VCaP (cell line): ENCODE results near the gene PDE4D.
A peak's percentile ranks its signal among the peaks of the same experiment; 100 is the strongest.

Experiments
- H3K27ac ChIP-seq: fragments of 450-650 bp; 2 replicates; pipeline ENCODE4 v1.5.1; 2017
- CTCF ChIP-seq: fragments of 450-650 bp; conservative IDR thresholded peaks from 2 replicates; pipeline ENCODE4 v1.5.1; 2017; ENCODE audit warnings: mild to moderate bottlenecking, moderate library complexity

Gene PDE4D

GRCh38 chr5:59617186-59617771 is 276.2 kb downstream of the PDE4D start:
- H3K27ac ChIP-seq, result no peak overlapping the region
- TF ChIP-seq CTCF, result no peak

GRCh38 chr5:59616413-59616812 is 277.1 kb downstream of the PDE4D start:
- TF ChIP-seq CTCF, result no peak
- H3K27ac ChIP-seq, result no peak overlapping the region

- TF ChIP-seq CTCF, result no peak
- no peak overlapping the region for H3K27ac ChIP-seq
Observed at GRCh38 chr5:59615272-59615671, 278.3 kb downstream of the PDE4D start.

GRCh38 chr5:59609501-59610265 is 283.8 kb downstream of the PDE4D start:
- TF ChIP-seq CTCF, result no peak
- no peak overlapping the region for H3K27ac ChIP-seq

- no peak overlapping the region for H3K27ac ChIP-seq
- TF ChIP-seq CTCF, result no peak
Observed at GRCh38 chr5:59608745-59609144, 284.8 kb downstream of the PDE4D start.

- peak overlapping the region; percentile 36 for H3K27ac ChIP-seq
- TF ChIP-seq CTCF, result no peak
Observed at GRCh38 chr5:59607138-59607765, 286.3 kb downstream of the PDE4D start.

GRCh38 chr5:59605915-59606314 is 287.6 kb downstream of the PDE4D start:
- no peak for TF ChIP-seq CTCF
- H3K27ac ChIP-seq, result no peak overlapping the region
